Measurements from ENCODE around the gene KRT2.

KRT2 gene

GRCh38 chr12:52617403-52617785, 34.6 kb downstream of the KRT2 start:
- DNase-seq (ENCODE audit: low read depth in 4 of 4, low spot score in 1 of 4): no peak

GRCh38 chr12:52616680-52617402, 35.2 kb downstream of the KRT2 start:
- DNase-seq (ENCODE audit: low read depth in 4 of 4, low spot score in 1 of 4): no peak

GRCh38 chr12:52615912-52616311, 36.1 kb downstream of the KRT2 start:
- no peak for DNase-seq (ENCODE audit: low read depth in 4 of 4, low spot score in 1 of 4)

- no peak for DNase-seq (ENCODE audit: low read depth in 4 of 4, low spot score in 1 of 4)
These were observed 36.7 kb downstream of the KRT2 start for GRCh38 chr12:52615208-52615868.

GRCh38 chr12:52614381-52615207, 37.4 kb downstream of the KRT2 start:
- DNase-seq (ENCODE audit: low read depth in 4 of 4, low spot score in 1 of 4): no peak

GRCh38 chr12:52613384-52614030, 38.5 kb downstream of the KRT2 start:
- no peak for DNase-seq (ENCODE audit: low read depth in 4 of 4, low spot score in 1 of 4)

GRCh38 chr12:52612431-52613383, 39.3 kb downstream of the KRT2 start:
- no peak for DNase-seq (ENCODE audit: low read depth in 4 of 4, low spot score in 1 of 4)

- no peak for DNase-seq (ENCODE audit: low read depth in 4 of 4, low spot score in 1 of 4)
These were observed 40.9 kb downstream of the KRT2 start for GRCh38 chr12:52611080-52611468.

GRCh38 chr12:52608826-52609630, 43.0 kb downstream of the KRT2 start:
- no peak for DNase-seq (ENCODE audit: low read depth in 4 of 4, low spot score in 1 of 4)

- DNase-seq (ENCODE audit: low read depth in 4 of 4, low spot score in 1 of 4): no peak
These were observed 43.9 kb downstream of the KRT2 start for GRCh38 chr12:52608161-52608560.

- DNase-seq (ENCODE audit: low read depth in 4 of 4, low spot score in 1 of 4): no peak
These were observed 44.7 kb downstream of the KRT2 start for GRCh38 chr12:52607314-52607713.

- no peak for DNase-seq (ENCODE audit: low read depth in 4 of 4, low spot score in 1 of 4)
These were observed 45.3 kb downstream of the KRT2 start for GRCh38 chr12:52606581-52607218.

GRCh38 chr12:52606096-52606495, 45.9 kb downstream of the KRT2 start:
- no peak for DNase-seq (ENCODE audit: low read depth in 4 of 4, low spot score in 1 of 4)

GRCh38 chr12:52605542-52605941, 46.5 kb downstream of the KRT2 start:
- DNase-seq (ENCODE audit: low read depth in 4 of 4, low spot score in 1 of 4): no peak

GRCh38 chr12:52604859-52605258, 47.2 kb downstream of the KRT2 start:
- DNase-seq (ENCODE audit: low read depth in 4 of 4, low spot score in 1 of 4): no peak

GRCh38 chr12:52603314-52603713, 48.7 kb downstream of the KRT2 start:
- no peak for DNase-seq (ENCODE audit: low read depth in 4 of 4, low spot score in 1 of 4)

GRCh38 chr12:52602552-52602951, 49.5 kb downstream of the KRT2 start:
- no peak for DNase-seq (ENCODE audit: low read depth in 4 of 4, low spot score in 1 of 4)

GRCh38 chr12:52601671-52602070, 50.3 kb downstream of the KRT2 start:
- DNase-seq (ENCODE audit: low read depth in 4 of 4, low spot score in 1 of 4): no peak

- DNase-seq (ENCODE audit: low read depth in 4 of 4, low spot score in 1 of 4): no peak
These were observed 51.0 kb downstream of the KRT2 start, which contains the start of gene KRT72 for GRCh38 chr12:52600941-52601481. Gene KRT72, minus strand, starts transcription at chr12:52601463. Its CDS starts 11 bp downstream, at chr12:52601452.
